Kidney capillary endothelial cell (primary cell): ENCODE results near the gene OR5AK2.
"Not testable (repeated sequence)": the region's sequence is repeated elsewhere in the genome, so short reads cannot be mapped to it uniquely, and the experiment has no call there.

Experiments used
- DNase-seq: peaks from one replicate; pipeline ENCODE4 v3.0.0-alpha.2; 2018; ENCODE audit warnings: low spot score

Gene OR5AK2, protein sequence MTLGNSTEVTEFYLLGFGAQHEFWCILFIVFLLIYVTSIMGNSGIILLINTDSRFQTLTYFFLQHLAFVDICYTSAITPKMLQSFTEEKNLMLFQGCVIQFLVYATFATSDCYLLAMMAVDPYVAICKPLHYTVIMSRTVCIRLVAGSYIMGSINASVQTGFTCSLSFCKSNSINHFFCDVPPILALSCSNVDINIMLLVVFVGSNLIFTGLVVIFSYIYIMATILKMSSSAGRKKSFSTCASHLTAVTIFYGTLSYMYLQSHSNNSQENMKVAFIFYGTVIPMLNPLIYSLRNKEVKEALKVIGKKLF

DNA sequence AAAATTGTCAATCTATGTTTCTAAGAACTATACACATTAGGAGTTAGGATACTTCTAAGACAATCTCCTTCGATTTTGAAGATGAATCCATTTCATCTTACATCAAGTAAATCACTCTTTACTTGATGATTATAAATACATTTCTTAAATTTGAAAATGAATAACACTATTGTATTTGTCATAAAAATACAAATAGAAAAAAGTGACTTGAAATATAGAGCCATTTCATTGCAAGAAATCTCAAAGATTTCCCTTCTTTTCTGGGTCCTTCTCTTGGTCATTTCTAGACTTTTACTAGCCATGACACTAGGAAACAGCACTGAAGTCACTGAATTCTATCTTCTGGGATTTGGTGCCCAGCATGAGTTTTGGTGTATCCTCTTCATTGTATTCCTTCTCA, at the start of gene OR5AK2:
OR5AK2 (plus strand) TSS at position 301 of the 400 bp plus-strand sequence; CDS start at position 301, 0 bp downstream.
- DNase-seq: no peak

GRCh38 chr11:56945526-56945925, 43.2 kb upstream of the OR5AK2 start:
- DNase-seq: not testable (repeated sequence)

DNA sequence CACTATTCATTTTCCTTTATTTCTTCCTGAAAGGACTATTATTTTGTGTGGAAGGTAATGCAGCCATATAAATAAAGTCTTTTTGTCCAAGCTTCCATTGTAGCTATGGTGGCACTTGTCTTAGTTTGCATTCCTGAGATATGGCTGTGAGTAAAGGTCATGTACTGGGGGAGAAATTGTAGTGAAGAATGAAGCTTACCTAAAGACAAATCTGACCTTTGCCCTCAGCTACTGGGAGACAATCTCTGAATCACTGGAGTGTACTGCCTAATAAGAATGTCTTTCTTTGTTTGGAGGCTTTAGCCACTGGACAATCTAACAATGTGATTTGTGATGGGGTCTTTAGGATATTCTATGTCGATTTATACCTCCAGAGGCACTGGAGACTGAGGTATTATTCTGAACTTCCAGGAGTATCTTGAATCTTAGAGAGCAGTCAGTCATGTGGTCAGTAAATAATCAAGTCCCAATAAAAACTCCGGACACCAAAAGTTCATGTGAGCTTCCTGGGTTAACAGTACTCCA, 39.7 kb upstream of the OR5AK2 start:
- no peak for DNase-seq

DNA sequence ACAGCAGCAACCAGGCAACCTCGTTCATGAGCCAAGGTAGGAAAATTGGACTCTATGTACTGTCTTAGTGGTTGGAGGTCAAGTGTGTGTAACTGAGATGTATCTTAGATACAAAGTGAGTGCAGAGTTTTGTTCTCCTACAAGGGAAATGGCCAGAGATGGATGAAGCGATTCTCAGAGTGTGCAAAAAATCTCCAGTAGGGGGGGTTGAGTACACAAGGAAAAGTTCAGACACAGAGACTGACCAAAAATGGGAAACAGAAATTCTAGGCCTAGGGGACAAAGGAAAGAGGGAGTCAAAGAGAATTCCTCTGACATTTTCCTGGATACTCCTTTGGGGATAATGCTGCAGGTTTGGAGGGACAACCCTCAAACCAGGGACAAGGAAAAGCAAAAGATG, 38.2 kb upstream of the OR5AK2 start:
- no peak for DNase-seq

- not testable (repeated sequence) for DNase-seq
These were observed 34.8 kb upstream of the OR5AK2 start for GRCh38 chr11:56953907-56954306.

DNA sequence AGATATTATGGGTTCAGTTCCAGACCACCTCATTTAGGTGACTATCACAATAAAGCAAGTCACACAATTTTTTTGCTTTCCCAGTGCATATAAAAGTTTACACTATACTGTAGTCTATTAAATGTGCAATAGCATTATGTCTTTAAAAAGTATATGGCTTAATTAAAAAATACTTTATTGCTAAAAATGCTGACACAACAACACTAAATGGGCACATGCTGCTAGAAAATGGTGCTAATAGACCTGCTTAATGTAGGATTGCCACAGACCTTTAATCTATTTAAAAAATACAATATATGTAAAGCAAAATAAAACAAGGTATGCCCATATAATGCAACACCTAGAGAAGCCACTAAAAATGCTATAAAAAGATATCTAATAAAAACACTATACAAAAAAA, 27.1 kb upstream of the OR5AK2 start:
- no peak for DNase-seq

- no peak for DNase-seq
These were observed 21.0 kb upstream of the OR5AK2 start for GRCh38 chr11:56967726-56968125.

DNA sequence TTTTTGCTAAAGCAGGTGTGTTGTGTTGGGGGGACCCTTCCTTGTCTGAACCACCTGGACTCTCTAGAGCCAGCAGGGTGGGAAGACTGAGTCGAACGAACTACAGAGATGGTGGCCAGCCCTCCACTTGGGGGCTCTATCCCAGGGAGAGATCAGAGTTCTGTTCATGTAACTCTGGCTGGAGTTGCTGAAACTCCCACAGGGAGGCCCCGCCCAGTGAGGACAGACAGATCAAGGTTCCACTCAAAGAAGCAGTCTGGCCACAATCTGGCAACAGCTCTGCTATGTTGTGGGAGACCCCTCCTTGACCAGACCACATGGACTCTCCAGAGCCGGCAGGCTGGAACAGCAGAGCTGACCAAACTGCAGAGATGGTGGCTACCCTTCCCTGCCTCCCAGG, 20.2 kb upstream of the OR5AK2 start:
- DNase-seq: no peak

GRCh38 chr11:56977314-56977713, 11.4 kb upstream of the OR5AK2 start:
- DNase-seq: no peak

DNA sequence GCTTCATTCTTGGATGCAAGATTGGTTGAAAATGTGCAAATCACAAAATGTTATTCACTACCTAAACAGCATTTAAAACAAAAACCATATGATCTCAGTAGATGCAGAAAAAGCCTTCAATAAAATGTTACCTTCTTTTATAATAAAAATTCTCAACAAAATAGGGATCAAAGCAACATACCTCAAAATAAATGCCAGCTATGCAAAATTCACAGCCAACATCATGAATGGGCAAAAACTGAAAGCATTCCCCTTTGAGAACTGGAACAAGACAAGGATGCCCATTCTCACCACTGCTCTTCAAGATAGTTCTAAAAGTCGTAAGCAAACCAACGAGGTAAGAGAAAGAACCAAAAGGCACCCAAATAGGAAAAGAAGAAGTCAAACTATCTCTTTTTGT, 2.0 kb downstream of the OR5AK2 start:
- DNase-seq: no peak

- DNase-seq: no peak
These were observed 5.8 kb downstream of the OR5AK2 start for GRCh38 chr11:56994532-56994931.

- DNase-seq: peak; percentile 13
These were observed 13.1 kb downstream of the OR5AK2 start for GRCh38 chr11:57001674-57002401.

GRCh38 chr11:57008373-57008772, 19.7 kb downstream of the OR5AK2 start:
- DNase-seq: no peak

DNA sequence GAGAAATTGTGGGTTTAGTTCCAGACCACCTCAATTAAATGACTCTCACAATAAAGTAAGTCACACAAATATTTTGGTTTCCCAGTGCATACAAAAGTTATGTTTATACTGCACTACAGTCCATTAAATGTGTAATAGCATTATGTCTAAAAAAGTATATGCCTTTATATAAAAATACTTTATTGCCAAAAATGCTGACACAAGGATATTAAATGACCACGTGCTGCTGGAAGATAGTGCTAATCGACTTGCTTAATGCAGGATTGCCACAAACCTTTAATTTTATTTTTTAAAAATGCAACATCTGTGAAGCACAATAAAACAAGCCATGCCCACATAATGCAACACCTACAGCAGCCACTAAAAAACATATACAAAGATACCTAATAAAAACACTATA, 27.0 kb downstream of the OR5AK2 start:
- no peak for DNase-seq

GRCh38 chr11:57031556-57031955, 42.8 kb downstream of the OR5AK2 start:
- DNase-seq: no peak
